ENCODE results near the gene PITX3. TPM values are rescaled to one million over a fixed set of nuclear protein-coding genes. Genes with fewer than 3 reads are reported as not detected.

Gene PITX3
- total and polyA plus RNA-seq, 9 of the 15 experiments (the other 6 are each of a cell fraction or from before 2014, with no cell fraction given), result 0.30 to 0.98 (median 0.95) TPM; not detected in 6

DNA sequence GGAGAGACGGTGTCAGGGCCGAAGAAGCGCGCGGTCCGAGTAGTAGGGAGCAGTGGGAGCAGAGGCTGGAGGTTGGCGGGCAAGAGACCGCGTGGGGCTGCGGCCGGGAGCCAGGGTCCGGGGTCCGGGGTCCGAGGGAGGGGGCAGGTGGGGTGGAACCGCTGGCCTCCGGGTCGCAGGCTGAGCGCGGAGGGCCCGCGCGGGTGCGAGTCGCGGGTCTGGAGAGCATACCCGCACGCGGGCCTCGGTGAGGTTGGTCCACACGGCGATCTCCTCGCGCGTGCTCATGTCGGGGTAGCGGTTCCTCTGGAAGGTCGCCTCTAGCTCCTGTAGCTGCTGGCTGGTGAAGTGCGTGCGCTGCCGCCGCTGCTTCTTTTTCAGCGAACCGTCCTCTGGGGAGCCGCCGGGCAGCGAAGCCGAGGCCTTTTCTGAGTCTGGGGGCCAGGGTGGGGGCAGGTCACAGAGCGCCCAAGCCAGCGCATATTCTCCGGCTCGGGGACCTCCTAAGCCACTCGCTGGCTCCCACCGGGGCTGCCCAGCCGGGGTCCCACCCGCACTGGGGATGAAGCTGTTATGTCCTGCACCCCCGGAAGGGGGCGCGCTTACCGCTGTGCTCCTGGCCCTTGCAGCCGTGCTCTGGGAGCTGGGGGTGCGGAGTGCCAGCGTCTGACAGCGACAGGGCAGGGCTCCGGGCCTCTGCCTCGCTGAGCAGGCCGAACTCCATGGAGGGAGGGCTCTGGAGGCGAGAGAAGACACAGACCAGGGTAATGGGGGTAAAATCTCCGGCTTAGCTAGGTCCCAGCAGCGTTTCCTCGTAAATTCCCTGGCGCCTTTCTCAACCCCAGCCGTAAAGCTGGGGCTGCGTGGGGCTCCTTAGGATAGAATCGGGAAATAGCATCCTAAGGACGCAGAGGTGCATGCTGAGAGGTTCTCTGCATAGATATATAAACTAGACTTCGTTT is 9.7 kb downstream of the PITX3 start (continued):
- peak; percentile 8 for TF ChIP-seq RBBP5 (IDR thresholded peaks at IDR 0.05; ENCODE audit: borderline replicate concordance, insufficient read depth, low read length, poor library complexity, severe bottlenecking)
- TF ChIP-seq, protein P1, sequence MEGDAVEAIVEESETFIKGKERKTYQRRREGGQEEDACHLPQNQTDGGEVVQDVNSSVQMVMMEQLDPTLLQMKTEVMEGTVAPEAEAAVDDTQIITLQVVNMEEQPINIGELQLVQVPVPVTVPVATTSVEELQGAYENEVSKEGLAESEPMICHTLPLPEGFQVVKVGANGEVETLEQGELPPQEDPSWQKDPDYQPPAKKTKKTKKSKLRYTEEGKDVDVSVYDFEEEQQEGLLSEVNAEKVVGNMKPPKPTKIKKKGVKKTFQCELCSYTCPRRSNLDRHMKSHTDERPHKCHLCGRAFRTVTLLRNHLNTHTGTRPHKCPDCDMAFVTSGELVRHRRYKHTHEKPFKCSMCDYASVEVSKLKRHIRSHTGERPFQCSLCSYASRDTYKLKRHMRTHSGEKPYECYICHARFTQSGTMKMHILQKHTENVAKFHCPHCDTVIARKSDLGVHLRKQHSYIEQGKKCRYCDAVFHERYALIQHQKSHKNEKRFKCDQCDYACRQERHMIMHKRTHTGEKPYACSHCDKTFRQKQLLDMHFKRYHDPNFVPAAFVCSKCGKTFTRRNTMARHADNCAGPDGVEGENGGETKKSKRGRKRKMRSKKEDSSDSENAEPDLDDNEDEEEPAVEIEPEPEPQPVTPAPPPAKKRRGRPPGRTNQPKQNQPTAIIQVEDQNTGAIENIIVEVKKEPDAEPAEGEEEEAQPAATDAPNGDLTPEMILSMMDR (IDR thresholded peaks at IDR 0.05 in 2 of 3, conservative IDR thresholded peaks at IDR 0.05 in 1 of 3; ENCODE audit: insufficient read depth in 2 of 3, low read depth in 1 of 3, low read length in 3 of 3), result peak; percentile 74 to 86 (median 79)
- TF ChIP-seq YY1 (IDR thresholded peaks at IDR 0.05; ENCODE audit: borderline replicate concordance in 1 of 3, control insufficient read depth in 1 of 3, extremely low read depth in 1 of 3, insufficient read depth in 3 of 3, insufficient read length in 1 of 3, insufficient replicate concordance in 2 of 3, low read depth in 1 of 3, low read length in 2 of 3), result peak in 1 of 3 experiments; percentile 9
- peak; percentile 67 for TF ChIP-seq ZBTB7A (IDR thresholded peaks at IDR 0.05; ENCODE audit: borderline replicate concordance, control insufficient read depth, low read depth, low read length)
- TF ChIP-seq, protein P2, sequence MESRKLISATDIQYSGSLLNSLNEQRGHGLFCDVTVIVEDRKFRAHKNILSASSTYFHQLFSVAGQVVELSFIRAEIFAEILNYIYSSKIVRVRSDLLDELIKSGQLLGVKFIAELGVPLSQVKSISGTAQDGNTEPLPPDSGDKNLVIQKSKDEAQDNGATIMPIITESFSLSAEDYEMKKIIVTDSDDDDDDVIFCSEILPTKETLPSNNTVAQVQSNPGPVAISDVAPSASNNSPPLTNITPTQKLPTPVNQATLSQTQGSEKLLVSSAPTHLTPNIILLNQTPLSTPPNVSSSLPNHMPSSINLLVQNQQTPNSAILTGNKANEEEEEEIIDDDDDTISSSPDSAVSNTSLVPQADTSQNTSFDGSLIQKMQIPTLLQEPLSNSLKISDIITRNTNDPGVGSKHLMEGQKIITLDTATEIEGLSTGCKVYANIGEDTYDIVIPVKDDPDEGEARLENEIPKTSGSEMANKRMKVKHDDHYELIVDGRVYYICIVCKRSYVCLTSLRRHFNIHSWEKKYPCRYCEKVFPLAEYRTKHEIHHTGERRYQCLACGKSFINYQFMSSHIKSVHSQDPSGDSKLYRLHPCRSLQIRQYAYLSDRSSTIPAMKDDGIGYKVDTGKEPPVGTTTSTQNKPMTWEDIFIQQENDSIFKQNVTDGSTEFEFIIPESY (CRISPR knock-in tag; IDR thresholded peaks at IDR 0.05), result peak; percentile 78
